Sciatic nerve (tissue), 2 donors: ENCODE data around the gene INAFM1. TPM values are rescaled to one million over a fixed set of nuclear protein-coding genes. Genes with fewer than 3 reads are reported as not detected.
A peak's percentile ranks its signal among the peaks of the same experiment; 100 is the strongest.

Source experiments
- ATAC-seq: fragments of 200-7000 bp; cut with Tn5 transposase; one replicate; pipeline ENCODE4 v1.9.1; 2020; ENCODE audit warnings: mild to moderate bottlenecking, moderate library complexity
- DNase-seq: peaks from one replicate; pipeline ENCODE4 v3.0.0-alpha.2; 2020; ENCODE audit warnings: low spot score
- intact Hi-C: fragments of 100-400 bp; cut with DNase I; formaldehyde crosslinking; loops from one replicate; pipeline ENCODE4 v1.14.2; 2022
- total RNA-seq: library from RNA; stranded (reverse); fragmentation: NEBNext Ultra II Directional; extraction: Animal tissue kit (Norgen Biotek cat#: 25700); gene quantifications from one replicate; pipeline ENCODE4 v1.2.1, GENCODE V29; 2021
- donor health status: DM: no; HTN: no; CAD: no.
- donor health status: DM: no; HTN: no; CAD: no.

INAFM1 gene
- 28.2 TPM for total RNA-seq

DNA sequence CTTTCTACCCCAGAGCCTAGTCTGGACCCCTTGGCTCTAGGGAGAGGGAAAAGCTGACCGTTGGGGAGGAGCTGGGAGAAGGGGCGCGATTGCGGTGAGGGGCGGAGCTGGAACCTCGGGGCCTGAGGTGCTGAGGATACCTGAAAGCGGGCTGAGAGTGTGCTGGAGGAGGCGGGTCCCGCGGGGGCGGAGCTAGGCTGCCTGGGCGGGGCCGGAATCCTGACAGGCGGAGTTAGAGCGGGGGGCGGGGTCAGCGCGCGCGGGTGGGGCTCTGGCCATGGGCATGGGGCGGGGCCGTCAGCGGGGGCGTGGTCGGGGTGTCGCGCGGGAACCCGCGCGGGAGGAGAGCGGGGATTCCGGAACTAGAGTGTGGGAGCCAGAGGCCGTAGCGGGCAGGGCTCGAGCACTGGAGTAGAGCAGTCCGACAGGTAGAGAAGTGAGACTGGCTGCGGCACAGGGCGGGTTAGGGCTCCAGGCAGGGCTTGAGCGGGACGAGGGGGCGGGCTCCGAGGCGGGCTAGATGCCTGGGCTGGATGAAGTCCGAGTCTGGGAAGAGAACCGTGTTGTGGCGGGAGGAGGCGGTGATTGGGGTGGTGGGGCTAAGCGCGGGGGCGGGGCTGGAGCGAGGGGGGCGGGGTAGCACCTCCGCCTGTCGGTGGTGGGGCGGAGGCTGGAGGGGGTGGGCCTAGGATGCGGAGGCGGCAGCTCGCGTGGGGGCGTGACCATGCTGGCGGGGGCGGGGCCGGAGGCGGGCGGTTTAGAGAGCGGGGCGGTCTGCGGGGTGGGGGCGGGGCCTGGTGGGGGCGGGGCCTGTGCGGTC is at the start of gene INAFM1:
Gene INAFM1 (plus strand): TSS at position 815 of the 820 bp plus-strand sequence. CDS start 35 bp downstream, outside the sequence.
- ATAC-seq = peak; percentile 91
- intact Hi-C loops = no loop called here
- DNase-seq = peak; percentile 100

DNA sequence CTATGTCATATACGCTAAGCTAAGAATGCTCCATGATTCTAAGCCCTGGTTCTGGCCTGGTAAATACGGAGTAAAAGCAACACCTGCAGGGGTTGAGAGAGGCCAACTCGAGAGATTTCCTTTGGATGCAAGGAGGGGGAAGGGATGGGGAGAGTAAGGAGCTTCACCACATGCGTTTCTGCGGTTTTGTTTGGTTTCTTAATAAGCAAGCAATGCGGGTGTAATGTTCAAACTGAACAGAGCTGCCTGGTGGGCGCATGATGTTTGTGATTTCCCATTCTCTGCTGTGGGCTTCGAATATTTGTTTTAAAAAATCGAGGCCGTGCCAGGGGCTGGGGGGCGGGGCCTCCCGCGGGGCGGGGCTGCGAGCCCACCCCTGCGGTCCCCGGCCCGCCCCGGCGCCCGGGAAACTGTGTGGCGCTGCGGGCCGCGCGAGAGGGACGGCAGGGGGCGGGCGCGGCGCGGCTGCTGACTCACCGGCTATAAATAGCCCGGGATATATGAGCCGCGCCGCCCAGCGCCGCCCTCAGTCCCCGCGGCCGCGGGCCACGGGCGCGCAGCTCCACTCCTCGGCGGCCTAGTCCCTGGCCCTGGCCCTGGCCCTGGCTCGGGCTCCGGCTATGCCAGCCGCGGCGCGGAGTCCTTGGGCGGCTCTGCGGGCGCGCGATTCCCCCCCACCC is 48.8 kb upstream of the INAFM1 start:
- DNase-seq (peak; percentile 95), ATAC-seq (peak; percentile 72)
- intact Hi-C loops = no loop called here

- peak; percentile 87 for DNase-seq
- intact Hi-C loops = no loop called here
Measured at GRCh38 chr19:47226426-47227351, 48.0 kb upstream of the INAFM1 start.

GRCh38 chr19:47227352-47228167 is 47.1 kb upstream of the INAFM1 start:
- peak; percentile 72 for ATAC-seq
- intact Hi-C loops = no loop called here
- DNase-seq = peak; percentile 92

More at GRCh38 chr19:47226426-47227351, 48.0 kb upstream of the INAFM1 start:
- ATAC-seq = peak; percentile 75

DNA sequence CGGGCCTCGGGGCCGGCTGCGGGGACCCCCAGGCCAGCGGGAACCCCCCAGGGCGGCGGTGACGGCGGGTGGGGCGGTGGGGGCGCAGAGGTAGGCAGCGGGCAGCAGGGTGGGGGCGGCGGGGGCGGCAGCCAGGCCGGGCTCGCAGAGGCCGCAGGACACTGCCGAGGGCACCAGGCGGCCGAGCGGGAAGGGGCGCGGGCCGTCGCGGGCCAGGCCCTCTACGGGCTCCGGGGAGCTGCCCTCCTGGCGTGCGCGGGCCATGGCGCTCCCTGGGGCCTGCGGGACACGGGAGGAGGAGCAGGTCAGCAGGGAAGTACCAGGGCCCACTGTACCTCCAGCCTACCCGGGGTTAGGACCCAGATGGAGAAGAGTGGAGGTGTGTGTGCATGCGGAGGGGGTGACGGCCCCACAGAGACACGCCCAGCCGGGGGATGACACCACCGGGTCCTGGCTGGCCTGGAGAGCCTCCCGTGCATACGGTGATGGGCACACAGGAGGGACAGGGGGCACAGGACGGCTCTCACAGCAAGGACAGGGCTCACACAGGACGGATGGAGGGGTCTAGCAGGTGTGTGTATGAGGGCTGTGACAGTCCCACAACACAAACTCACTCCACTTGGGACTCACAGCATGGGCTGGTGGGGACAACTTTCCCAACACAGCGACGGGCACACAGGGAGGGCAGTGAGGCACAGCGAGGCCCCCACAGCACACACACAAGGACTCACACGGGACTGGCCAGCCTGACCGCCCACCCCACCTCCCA is 46.3 kb upstream of the INAFM1 start:
- no peak for ATAC-seq
- intact Hi-C loops = no loop called here
- no peak for DNase-seq

DNA sequence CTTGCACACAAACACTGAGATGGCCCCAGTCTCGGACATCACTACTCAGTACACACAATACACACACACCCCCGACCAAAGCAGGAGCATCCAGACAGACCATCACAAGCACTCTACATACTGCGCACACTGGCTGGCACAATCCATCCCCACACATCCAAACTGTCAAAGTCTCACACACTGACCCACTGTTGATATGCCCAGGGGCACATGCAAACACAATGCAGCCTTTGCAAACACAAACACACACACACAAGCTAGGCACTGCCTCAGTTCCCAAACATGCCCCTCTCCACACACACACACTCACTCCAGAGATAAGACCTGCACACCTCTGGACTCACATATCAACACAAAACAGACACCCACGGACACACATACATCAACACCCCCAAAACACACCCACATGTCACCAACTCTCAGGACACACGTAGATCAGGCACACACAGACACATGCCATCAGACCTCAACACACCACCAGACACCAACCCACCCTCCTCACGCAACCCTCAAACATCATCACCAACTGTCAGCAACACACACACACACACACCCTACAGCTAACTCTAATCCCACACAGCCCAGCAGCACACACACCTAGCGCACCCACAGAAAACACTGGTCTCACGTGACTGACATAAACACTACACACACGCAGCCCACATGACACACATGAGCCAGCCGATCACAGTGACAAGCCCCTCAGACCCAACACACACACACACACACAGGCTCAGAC is 45.6 kb upstream of the INAFM1 start:
- ATAC-seq (peak; percentile 2), DNase-seq (no peak)
- intact Hi-C loops = no loop called here

GRCh38 chr19:47229676-47230053 is 45.0 kb upstream of the INAFM1 start:
- ATAC-seq (no peak), DNase-seq (no peak)
- intact Hi-C loops = no loop called here

- peak; percentile 85 for DNase-seq
- no peak for ATAC-seq
- intact Hi-C loops = no loop called here
Measured at GRCh38 chr19:47230054-47230920, 44.4 kb upstream of the INAFM1 start.

- intact Hi-C loops = no loop called here
- ATAC-seq (no peak), DNase-seq (no peak)
Measured at GRCh38 chr19:47230921-47231214, 43.8 kb upstream of the INAFM1 start, which contains the start of gene BBC3. BBC3 (minus strand) TSS chr19:47231199; CDS start chr19:47228431, 2,768 bp downstream.

DNA sequence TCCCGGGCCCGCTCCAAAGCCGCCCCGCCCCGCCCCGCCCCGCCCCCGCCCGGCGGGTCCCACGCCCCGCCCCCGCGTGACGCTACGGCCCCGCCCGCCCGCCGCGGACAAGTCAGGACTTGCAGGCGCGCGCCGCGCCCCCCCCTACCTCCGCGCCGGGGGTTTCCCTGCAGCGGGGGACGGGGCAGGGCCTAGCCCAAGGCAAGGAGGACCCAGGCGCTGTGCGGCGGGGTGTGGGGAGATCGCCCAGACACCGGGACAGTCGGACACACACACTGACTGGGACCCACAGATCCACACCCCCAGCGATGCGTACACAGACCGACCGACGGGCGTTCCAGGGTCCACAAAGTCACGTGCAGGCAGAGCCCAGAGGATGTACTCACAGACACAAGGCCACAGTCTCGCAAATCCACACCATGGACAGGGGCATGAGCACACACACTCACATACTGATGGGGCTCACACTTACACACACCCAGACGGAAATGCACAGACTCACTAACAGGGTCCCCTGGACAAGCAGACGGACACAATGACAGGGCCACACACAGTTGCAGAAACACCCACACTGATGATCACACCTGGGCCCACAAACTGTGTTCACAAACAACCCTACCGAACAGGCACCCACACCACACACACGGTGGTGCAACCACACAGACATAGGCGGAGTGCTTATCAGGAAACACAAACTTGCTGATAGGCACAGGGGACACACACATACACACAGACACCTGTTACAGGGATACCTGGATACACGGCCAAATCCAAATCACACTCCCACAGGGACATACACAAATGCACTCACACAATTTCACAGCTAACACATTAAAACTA is 43.2 kb upstream of the INAFM1 start:
- peak; percentile 72 for ATAC-seq
- intact Hi-C loops = no loop called here

GRCh38 chr19:47232422-47233211 is 42.1 kb upstream of the INAFM1 start:
- intact Hi-C loops = no loop called here
- no peak for DNase-seq
- ATAC-seq = no peak

More for the DNA sequence above, 43.2 kb upstream of the INAFM1 start:
- peak; percentile 94 for DNase-seq

DNA sequence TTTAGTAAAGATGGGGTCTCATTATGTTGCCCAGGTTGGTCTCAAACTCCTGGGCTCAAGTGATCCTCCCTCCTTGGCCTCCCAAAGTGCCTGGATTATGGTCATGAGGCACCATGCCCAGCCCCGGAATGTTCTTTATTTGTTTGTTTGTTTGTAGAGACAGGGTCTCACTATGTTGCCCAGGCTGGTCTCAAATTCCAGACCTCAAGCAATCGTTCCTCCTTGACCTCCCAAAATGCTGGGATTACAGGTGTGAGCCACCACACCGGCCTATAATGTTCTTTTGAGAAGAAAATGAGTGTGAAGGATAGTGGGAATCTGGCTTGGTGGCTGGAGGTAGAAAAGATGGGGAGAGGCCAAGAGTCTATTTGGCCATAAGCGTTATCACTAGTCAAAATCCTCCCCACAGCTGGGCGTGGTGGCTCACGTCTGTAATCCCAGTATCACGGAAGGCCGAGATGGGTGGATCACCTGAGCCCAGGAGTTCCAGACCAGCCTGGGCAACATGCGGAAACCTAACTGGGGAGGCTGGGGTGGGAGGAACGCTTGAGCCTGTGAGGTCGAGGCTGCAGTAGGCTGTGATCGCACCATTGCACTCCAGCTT is 38.5 kb upstream of the INAFM1 start:
- DNase-seq (no peak), ATAC-seq (no peak)
- intact Hi-C loops = no loop called here

DNA sequence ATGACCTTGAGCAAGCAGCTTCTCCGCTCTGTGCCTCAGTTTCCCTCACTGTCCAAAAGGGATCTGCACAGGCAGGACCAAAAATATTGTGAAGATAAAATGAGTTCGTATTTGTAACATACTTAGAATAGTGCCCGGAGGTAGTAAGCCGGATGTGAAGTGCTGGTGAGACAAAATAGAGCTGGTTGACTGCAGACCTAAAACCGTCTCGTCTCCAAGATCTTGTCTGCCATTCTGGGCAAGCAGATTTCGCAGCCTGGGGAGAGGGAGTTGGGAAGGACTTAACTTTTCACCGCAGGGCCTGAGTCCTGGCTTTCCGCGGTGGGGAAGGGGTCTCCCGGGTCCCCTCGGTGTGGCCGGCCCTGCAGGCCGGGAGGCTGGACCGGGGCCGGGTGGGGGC is 35.5 kb upstream of the INAFM1 start:
- ATAC-seq = no peak
- intact Hi-C loops = no loop called here
- no peak for DNase-seq

- intact Hi-C loops = loop anchor here (5.0 kb wide), 1 partner anchor 32 kb away; no protein-coding TSS in a partner anchor
- DNase-seq (no peak), ATAC-seq (no peak)
Measured at GRCh38 chr19:47239610-47240296, 34.9 kb upstream of the INAFM1 start.
